B cell (primary cell): ENCODE data around the gene ATP6V1C2.
"Not testable (repeated sequence)": the region's sequence is repeated elsewhere in the genome, so short reads cannot be mapped to it uniquely, and the experiment has no call there.

Source experiments
- CTCF ChIP-seq: fragments of 200-600 bp; IDR thresholded peaks from one replicate; pipeline ENCODE4 v1.8.0; 2022; ENCODE audit warnings: antibody characterized with exemption, mild to moderate bottlenecking
- EZH2 ChIP-seq: IDR thresholded peaks from 2 replicates; pipeline ENCODE4 v1.6.1; 2012; ENCODE audit warnings: borderline replicate concordance, low read depth, mild to moderate bottlenecking, moderate library complexity, low read length; ENCODE audit not compliant: insufficient read depth, poor library complexity, severe bottlenecking

GRCh38 chr2:10813163-10814138 lies 92.0 kb downstream of the ATP6V1C2 start:
- TF ChIP-seq CTCF, EZH2: not testable (repeated sequence)
